Stimulated activated CD4-positive, alpha-beta T cell treated with anti-CD3 and anti-CD28 coated beads, Interleukin-2, amount 100 ng/mL, for 24 hours (primary cell): Measurements from ENCODE around the gene DENND10.
"Not testable (repeated sequence)": the region's sequence is repeated elsewhere in the genome, so short reads cannot be mapped to it uniquely, and the experiment has no call there.

Source experiments
- DNase-seq, 2 donors: peaks; one replicate each; pipeline ENCODE4 v3.0.0-alpha.2; 2020

The DENND10 gene

GRCh38 chr10:119135513-119135881 lies 31.6 kb downstream of the DENND10 start:
- DNase-seq = no peak

GRCh38 chr10:119136084-119136483 lies 32.2 kb downstream of the DENND10 start:
- DNase-seq = no peak

GRCh38 chr10:119137878-119138277 lies 34.0 kb downstream of the DENND10 start:
- not testable (repeated sequence) for DNase-seq

- no peak for DNase-seq
These were observed 34.7 kb downstream of the DENND10 start for GRCh38 chr10:119138346-119139306.

- DNase-seq = peak; percentile 44 to 45
These were observed 35.7 kb downstream of the DENND10 start for GRCh38 chr10:119139464-119140067.

GRCh38 chr10:119140603-119141245 lies 36.8 kb downstream of the DENND10 start:
- DNase-seq = no peak

- DNase-seq = no peak
These were observed 39.7 kb downstream of the DENND10 start for GRCh38 chr10:119143657-119144056.

GRCh38 chr10:119149157-119149556 lies 45.2 kb downstream of the DENND10 start:
- DNase-seq = no peak

GRCh38 chr10:119149729-119150128 lies 45.8 kb downstream of the DENND10 start:
- DNase-seq = no peak

GRCh38 chr10:119151601-119152000 lies 47.7 kb downstream of the DENND10 start:
- not testable (repeated sequence) for DNase-seq

GRCh38 chr10:119153041-119153440 lies 49.1 kb downstream of the DENND10 start:
- no peak for DNase-seq

- no peak for DNase-seq
These were observed 49.7 kb downstream of the DENND10 start for GRCh38 chr10:119153661-119154060.

GRCh38 chr10:119159332-119159731 lies 55.4 kb downstream of the DENND10 start:
- no peak for DNase-seq

- no peak for DNase-seq
These were observed 58.0 kb downstream of the DENND10 start for GRCh38 chr10:119161680-119162451.

- DNase-seq = no peak
These were observed 58.7 kb downstream of the DENND10 start for GRCh38 chr10:119162452-119163092.

GRCh38 chr10:119165171-119166117 lies 61.5 kb downstream of the DENND10 start, which contains the start of gene SFXN4:
Gene SFXN4, minus strand, starts transcription at chr10:119165714. Its CDS starts 67 bp downstream, at chr10:119165647.
- peak; percentile 81 to 84 for DNase-seq

- DNase-seq = no peak
These were observed 62.2 kb downstream of the DENND10 start for GRCh38 chr10:119166118-119166500.

- no peak for DNase-seq
These were observed 62.7 kb downstream of the DENND10 start for GRCh38 chr10:119166564-119166963.

- DNase-seq = no peak
These were observed 63.1 kb downstream of the DENND10 start for GRCh38 chr10:119167041-119167440.

GRCh38 chr10:119174109-119174508 lies 70.2 kb downstream of the DENND10 start:
- DNase-seq = no peak

- no peak for DNase-seq
These were observed 72.3 kb downstream of the DENND10 start for GRCh38 chr10:119176166-119176565.
